ENCODE results near the gene NFATC2.

NFATC2 gene

GRCh38 chr20:51342510-51343236 is 199.8 kb downstream of the NFATC2 start:
- Histone ChIP-seq H3K4me2 (no peak overlapping the region), H3K27ac (no peak overlapping the region), H3K4me3 (no peak overlapping the region), H3K4me1 (peaks cover 31% of the 10 kb centered on the region), H4K20me1 (no peaks in the 10 kb centered on the region), H3K9me3 (peaks cover 16% of the 10 kb centered on the region), H3K36me3 (no peaks in the 10 kb centered on the region), H3K9ac (no peak overlapping the region), H3K27me3 (no peaks in the 10 kb centered on the region)
- TF ChIP-seq Cebpa-rat (IDR thresholded peaks at IDR 0.05) = no peak

GRCh38 chr20:51341581-51341980 is 200.9 kb downstream of the NFATC2 start:
- peaks cover 16% of the 10 kb centered on the region for H3K9me3 ChIP-seq
- H3K4me2 ChIP-seq = peak overlapping the region; percentile 74
- no peaks in the 10 kb centered on the region for H3K36me3 ChIP-seq
- H3K27ac ChIP-seq = no peak overlapping the region
- peaks cover 38% of the 10 kb centered on the region for H3K4me1 ChIP-seq
- no peaks in the 10 kb centered on the region for H4K20me1 ChIP-seq
- no peak for TF ChIP-seq Cebpa-rat (IDR thresholded peaks at IDR 0.05)
- H3K27me3 ChIP-seq = no peaks in the 10 kb centered on the region
- H3K4me3 ChIP-seq = no peak overlapping the region
- H3K9ac ChIP-seq = no peak overlapping the region

- TF ChIP-seq Cebpa-rat (IDR thresholded peaks at IDR 0.05) = no peak
- H3K4me2 ChIP-seq = no peak overlapping the region
- no peak overlapping the region for H3K9ac ChIP-seq
- no peak overlapping the region for H3K27ac ChIP-seq
- no peak overlapping the region for H3K4me3 ChIP-seq
- peaks cover 38% of the 10 kb centered on the region for H3K4me1 ChIP-seq
- H3K27me3 ChIP-seq = no peaks in the 10 kb centered on the region
- no peaks in the 10 kb centered on the region for H4K20me1 ChIP-seq
- no peaks in the 10 kb centered on the region for H3K36me3 ChIP-seq
- peaks cover 16% of the 10 kb centered on the region for H3K9me3 ChIP-seq
Measured at GRCh38 chr20:51340451-51340840, 202.1 kb downstream of the NFATC2 start.

- TF ChIP-seq Cebpa-rat (IDR thresholded peaks at IDR 0.05) = no peak
- no peak overlapping the region for H3K9ac ChIP-seq
- no peak overlapping the region for H3K4me2 ChIP-seq
- no peaks in the 10 kb centered on the region for H4K20me1 ChIP-seq
- no peaks in the 10 kb centered on the region for H3K36me3 ChIP-seq
- no peaks in the 10 kb centered on the region for H3K27me3 ChIP-seq
- H3K9me3 ChIP-seq = peaks cover 16% of the 10 kb centered on the region
- no peak overlapping the region for H3K27ac ChIP-seq
- no peak overlapping the region for H3K4me3 ChIP-seq
- H3K4me1 ChIP-seq = peaks cover 38% of the 10 kb centered on the region
Measured at GRCh38 chr20:51339721-51340450, 202.6 kb downstream of the NFATC2 start.

- Histone ChIP-seq H3K9ac (no peak overlapping the region), H3K4me2 (no peak overlapping the region), H3K4me3 (no peak overlapping the region), H3K27me3 (no peaks in the 10 kb centered on the region), H4K20me1 (no peaks in the 10 kb centered on the region), H3K4me1 (peaks cover 38% of the 10 kb centered on the region), H3K9me3 (peaks cover 7% of the 10 kb centered on the region), H3K36me3 (no peaks in the 10 kb centered on the region), H3K27ac (no peak overlapping the region)
- no peak for TF ChIP-seq Cebpa-rat (IDR thresholded peaks at IDR 0.05)
Measured at GRCh38 chr20:51338692-51339440, 203.7 kb downstream of the NFATC2 start.

GRCh38 chr20:51337126-51337805 is 205.3 kb downstream of the NFATC2 start:
- no peak for TF ChIP-seq Cebpa-rat (IDR thresholded peaks at IDR 0.05)

More at GRCh38 chr20:51337126-51337805, 205.3 kb downstream of the NFATC2 start:
- Histone ChIP-seq H3K36me3 (no peaks in the 10 kb centered on the region), H3K27me3 (no peaks in the 10 kb centered on the region), H4K20me1 (no peaks in the 10 kb centered on the region), H3K4me3 (no peak overlapping the region), H3K9me3 (no peaks in the 10 kb centered on the region), H3K9ac (no peak overlapping the region), H3K27ac (no peak overlapping the region), H3K4me2 (0 out of 2 replicates have a peak overlapping the region, but pooled peaks have one; percentile 4), H3K4me1 (peaks cover 33% of the 10 kb centered on the region)

All from BLaER1 (cell line).